Right lobe of liver (tissue), 6 donors: ENCODE measurements around the gene PRAC1. TPM values are rescaled to one million over a fixed set of nuclear protein-coding genes. Genes with fewer than 3 reads are reported as not detected.
A peak's percentile ranks its signal among the peaks of the same experiment; 100 is the strongest.

Source experiments
- ATAC-seq, 4 donors: fragments of 200-7000 bp; cut with Tn5 transposase; one replicate each; pipeline ENCODE4 v1.9.1; 2020; ENCODE audit warnings: mild to moderate bottlenecking in 4 of 4, moderate library complexity in 4 of 4
- DNase-seq, 3 donors: peaks; one replicate each; pipeline ENCODE4 v3.0.0-alpha.2; 2020
- H3K27ac ChIP-seq, 3 donors: fragments of 200-600 bp; one replicate each; pipeline ENCODE4 v1.8.0; 2022
- H3K27me3 ChIP-seq, 2 donors: fragments of 200-600 bp; one replicate each; pipeline ENCODE4 v1.8.0; 2022
- H3K36me3 ChIP-seq, 4 donors: fragments of 200-600 bp; sonication (generic) in 1 of 4; one replicate each; pipeline versions ENCODE4 v1.5.1 to v1.8.0; 2017 to 2022; ENCODE audit warnings: control low read depth in 1 of 4
- H3K4me1 ChIP-seq, 4 donors: fragments of 200-600 bp; sonication (generic) in 1 of 4; one replicate each; pipeline versions ENCODE4 v1.5.1 to v1.8.0; 2017 to 2022; ENCODE audit warnings: control low read depth in 1 of 4
- H3K4me3 ChIP-seq, 3 donors: fragments of 200-600 bp; one replicate each; pipeline ENCODE4 v1.8.0; 2022
- H3K9me3 ChIP-seq, 4 donors: fragments of 200-600 bp; sonication (generic) in 1 of 4; one replicate each; pipeline versions ENCODE4 v1.5.1 to v1.8.0; 2017 to 2022; ENCODE audit warnings: control low read depth in 1 of 4
- CTCF ChIP-seq, 4 donors: fragments of 200-600 bp in 3 of 4; fragments of 450-650 bp in 1 of 4; IDR thresholded peaks; one replicate each; pipeline versions ENCODE4 v1.5.1 to v1.8.0; 2016 to 2022; ENCODE audit warnings: antibody characterized with exemption in 4 of 4, mild to moderate bottlenecking in 2 of 4
- POLR2A ChIP-seq: fragments of 450-650 bp; IDR thresholded peaks from one replicate; pipeline ENCODE4 v1.6.1; 2017; ENCODE audit warnings: antibody characterized with exemption, mild to moderate bottlenecking
- WGBS: methylation state at CpG from one replicate; pipeline ENCODE4 v1.1.6; 2018; ENCODE audit warnings: low coverage, low lambda C conversion rate; ENCODE audit not compliant: insufficient coverage; ENCODE audit errors: missing lambda C conversion rate; 5-methylcytosine and 5-hydroxymethylcytosine counted together
- intact Hi-C, 2 donors: fragments of 100-400 bp; cut with DNase I; formaldehyde crosslinking; loops; one replicate each; pipeline versions ENCODE4 v1.11.2 to v1.14.1; 2022
- total RNA-seq, 6 experiments: library from RNA; depleted of rRNA in 2 of 6; stranded (reverse); fragments of >200 nt in 2 of 6; fragmentation: NEBNext Ultra II Directional in 3 of 6; extraction: Animal tissue kit (Norgen Biotek cat#: 25700) in 3 of 6; gene quantifications; one replicate each; pipeline versions ENCODE4 v1.1.0 to v1.2.4, GENCODE V29; 2016 to 2023
- donor health status: DM: no; HTN: yes; CAD: no.
- donor health status: DM: no; HTN: no; CAD: no.
- donor health status: DM: no; HTN: no; CAD: no.
- donor health status: DM: no; HTN: yes; CAD: no.
- donor health status: DM: no; HTN: yes; CAD: no.

Gene PRAC1
- total RNA-seq, 6 experiments from 2014 or later = not detected

DNA sequence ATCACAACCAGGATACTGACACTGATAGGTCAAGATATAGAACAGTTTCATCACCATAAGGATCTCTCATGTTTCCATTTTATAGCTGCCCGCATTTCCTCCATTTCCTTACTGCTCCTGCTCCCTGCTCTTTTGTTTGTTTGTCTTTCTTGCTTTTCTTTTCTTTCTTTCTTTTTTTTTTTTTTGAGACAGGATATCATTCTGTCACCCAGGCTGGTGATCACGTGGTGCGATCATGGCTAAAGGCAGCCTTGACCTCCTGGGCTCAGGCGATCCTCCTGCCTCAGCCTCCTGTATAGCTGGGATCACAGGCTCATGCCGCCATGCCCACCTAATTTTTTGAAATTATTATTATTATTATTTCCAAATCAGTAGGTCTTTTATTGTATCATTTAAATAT is 31.7 kb downstream of the PRAC1 start:
- intact Hi-C loops = no loop called here
- Histone ChIP-seq H3K36me3 (no peaks in the 10 kb centered on the region), H3K4me3 (no peak overlapping the region), H3K9me3 (no peaks in the 10 kb centered on the region), H3K27me3 (peaks cover 0 to 2% of the 10 kb centered on the region in 2 donors), H3K4me1 (no peaks in the 10 kb centered on the region), H3K27ac (no peak overlapping the region)
- 74% methylated on average over 4 of the region's 5 CpGs for WGBS
- DNase-seq (no peak), ATAC-seq (no peak)
- TF ChIP-seq CTCF (IDR thresholded peaks at IDR 0.05) = no peak
- TF ChIP-seq POLR2A = no peak

GRCh38 chr17:48681609-48682008 is 40.7 kb downstream of the PRAC1 start:
- Histone ChIP-seq H3K27me3 (no peaks in the 10 kb centered on the region), H3K27ac (no peak overlapping the region), H3K4me1 (no peaks in the 10 kb centered on the region), H3K36me3 (no peaks in the 10 kb centered on the region), H3K4me3 (no peak overlapping the region), H3K9me3 (no peaks in the 10 kb centered on the region)
- DNase-seq = no peak
- intact Hi-C loops = no loop called here
- TF ChIP-seq POLR2A (no peak), CTCF (IDR thresholded peaks at IDR 0.05) (no peak)
- ATAC-seq = no peak
- WGBS = 81% methylated on average over 1 of the region's 1 CpG

GRCh38 chr17:48679385-48680096 is 42.8 kb downstream of the PRAC1 start:
- Histone ChIP-seq H3K27ac (no peak overlapping the region), H3K9me3 (no peaks in the 10 kb centered on the region), H3K4me1 (no peaks in the 10 kb centered on the region), H3K27me3 (no peaks in the 10 kb centered on the region), H3K36me3 (no peaks in the 10 kb centered on the region), H3K4me3 (no peak overlapping the region)
- intact Hi-C loops = loop anchor here in 1 of 2 donors (10.0 kb wide), 2 partner anchors 105 to 205 kb away; no protein-coding TSS in a partner anchor
- TF ChIP-seq CTCF (IDR thresholded peaks at IDR 0.05) = no peak
- TF ChIP-seq POLR2A = no peak
- ATAC-seq (no peak), DNase-seq (no peak)
- whole genome bisulfite sequencing = 77% methylated on average over 5 of the region's 5 CpGs

DNA sequence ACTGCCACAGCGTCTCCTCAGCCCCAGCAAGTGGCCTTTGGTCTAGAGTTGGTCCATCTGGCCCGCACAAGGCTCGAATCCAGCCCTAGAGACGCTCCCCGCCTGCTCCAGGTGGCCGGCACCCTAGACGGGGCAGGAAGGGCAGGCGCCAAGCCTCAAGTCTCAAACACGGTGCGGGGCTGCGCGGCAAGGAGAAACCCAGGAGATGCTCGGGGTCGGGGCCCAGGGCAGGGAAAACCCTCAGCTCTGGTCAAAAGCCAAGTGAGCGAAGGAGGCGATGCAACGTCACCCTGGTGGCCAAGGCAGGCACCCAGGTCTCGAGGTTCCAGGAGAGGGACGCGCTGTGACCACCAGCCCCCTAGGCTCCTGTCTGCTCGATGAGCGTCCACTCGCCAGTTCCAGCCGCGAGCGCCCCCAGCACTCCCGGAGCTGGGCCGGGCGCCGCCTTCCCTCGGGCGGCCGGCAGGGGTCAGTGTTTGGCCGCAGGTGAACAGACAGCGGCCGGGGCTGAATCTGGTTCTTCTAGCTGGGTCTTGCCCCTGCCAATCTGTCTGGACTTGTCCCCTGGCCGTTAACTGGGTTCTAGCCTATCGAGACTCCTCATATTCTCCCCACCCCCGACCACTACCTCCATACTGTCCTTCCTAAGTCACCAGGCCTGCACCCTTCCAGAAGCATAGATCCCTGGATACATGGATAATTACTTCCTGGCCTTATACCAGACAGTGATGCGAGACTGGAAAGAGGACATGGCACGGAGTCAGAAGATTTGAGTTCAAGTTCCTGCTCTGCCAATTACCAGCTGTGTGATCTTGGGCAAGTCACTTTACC is 44.0 kb downstream of the PRAC1 start:
- WGBS = 5% methylated on average over 8 of the region's 41 CpGs
- no peak overlapping the region for H3K4me3 ChIP-seq
- peak; percentile 93 to 98 (median 96) for ATAC-seq
- TF ChIP-seq POLR2A (no peak), CTCF (IDR thresholded peaks at IDR 0.05) (peak in 3 of 4 donors; percentile 83 to 96 (median 95))
- H3K36me3 ChIP-seq = no peaks in the 10 kb centered on the region
- intact Hi-C loops = loop anchor here in 1 of 2 donors (10.0 kb wide), 2 partner anchors 106 to 206 kb away; no protein-coding TSS in a partner anchor
- peak; percentile 66 to 70 (median 67) for DNase-seq
- no peaks in the 10 kb centered on the region for H3K4me1 ChIP-seq
- H3K27me3 ChIP-seq = no peaks in the 10 kb centered on the region
- H3K27ac ChIP-seq = no peak overlapping the region
- H3K9me3 ChIP-seq = no peaks in the 10 kb centered on the region
